Transverse colon (tissue), 4 donors: ENCODE results near the gene PAGE2B. TPM values are rescaled to one million over a fixed set of nuclear protein-coding genes. Genes with fewer than 3 reads are reported as not detected.
"Not testable (repeated sequence)": the region's sequence is repeated elsewhere in the genome, so short reads cannot be mapped to it uniquely, and the experiment has no call there.

Experiments used
- DNase-seq: peaks from one replicate; pipeline ENCODE4 v3.0.0-alpha.2; 2019
- H3K27ac ChIP-seq, 4 donors: fragments of 200-600 bp; sonication (generic); 2 replicates each; pipeline ENCODE4 v1.5.1; 2016 to 2018; ENCODE audit warnings: inconsistent platforms in 4 of 4
- H3K27me3 ChIP-seq: fragments of 200-600 bp; sonication (generic); 2 replicates; pipeline ENCODE4 v1.5.1; 2017; ENCODE audit warnings: inconsistent platforms
- H3K36me3 ChIP-seq, 4 donors: fragments of 200-600 bp; sonication (generic); 2 replicates each; pipeline ENCODE4 v1.5.1; 2017 to 2019; ENCODE audit warnings: inconsistent platforms in 4 of 4
- H3K4me1 ChIP-seq, 4 donors: fragments of 200-600 bp; sonication (generic); 2 replicates each; pipeline ENCODE4 v1.5.1; 2017 to 2020; ENCODE audit warnings: inconsistent platforms in 4 of 4
- H3K4me3 ChIP-seq, 4 donors: fragments of 200-600 bp; sonication (generic); 1 replicate in 1 of 4; 2 replicates in 3 of 4; pipeline versions ENCODE4 v1.5.1 to v1.6.1; 2017 to 2019; ENCODE audit warnings: inconsistent platforms in 4 of 4
- H3K9me3 ChIP-seq, 2 donors: fragments of 200-600 bp; sonication (generic); 2 replicates each; pipeline ENCODE4 v1.5.1; 2017 to 2019; ENCODE audit warnings: inconsistent platforms in 2 of 2
- EP300 ChIP-seq: sonication (generic); formaldehyde crosslinking; IDR thresholded peaks from one replicate; pipeline ENCODE4 v1.6.1; 2017; ENCODE audit warnings: antibody characterized with exemption, low read depth
- POLR2A ChIP-seq: fragments of 450-650 bp; IDR thresholded peaks from one replicate; pipeline ENCODE4 v1.6.1; 2016; ENCODE audit warnings: antibody characterized with exemption, mild to moderate bottlenecking, moderate library complexity
- POLR2AphosphoS5 ChIP-seq, 3 donors: sonication (generic); formaldehyde crosslinking; IDR thresholded peaks; one replicate each; pipeline ENCODE4 v1.6.1; 2016; ENCODE audit warnings: antibody characterized with exemption in 3 of 3
- WGBS, 2 donors: methylation state at CpG; one replicate each; pipeline ENCODE4 v1.1.5; 2018; ENCODE audit warnings: low coverage in 1 of 2; 5-methylcytosine and 5-hydroxymethylcytosine counted together
- in situ Hi-C, 4 donors: fragments of 200-750 bp; cut with MboI; loops; one replicate each; pipeline versions ENCODE4 v1.15.0 to v1.15.1; 2017; ENCODE audit warnings: low sequenced_read_pairs in 3 of 4, low pct_ligation_motif_present in 1 of 4, low pct_unique_long_range_greater_than_20kb in 1 of 4
- intact Hi-C: fragments of 100-400 bp; cut with DNase I; formaldehyde crosslinking; loops from one replicate; pipeline ENCODE4 v1.15.1; 2023; ENCODE audit warnings: low total_unique reads
- total RNA-seq, 4 donors: library from RNA; depleted of rRNA; stranded (reverse); fragments of >200 nt; gene quantifications; one replicate each; pipeline ENCODE4 v1.1.0, GENCODE V29; 2016
- TF ChIP-seq, protein P1 (sequence below), 5 experiments: fragments of 200-600 bp in 3 of 5; fragments of 450-650 bp in 2 of 5; sonication (generic) in 3 of 5; IDR thresholded peaks; 1 replicate in 2 of 5; 2 replicates in 3 of 5; pipeline ENCODE4 v1.5.1; 2016 to 2017; ENCODE audit warnings: antibody characterized with exemption in 5 of 5, inconsistent platforms in 3 of 5, mild to moderate bottlenecking in 2 of 5, moderate library complexity in 1 of 5

The PAGE2B gene
- total RNA-seq, 4 donors from 2014 or later, result 2.0 TPM; not detected in 3

DNA sequence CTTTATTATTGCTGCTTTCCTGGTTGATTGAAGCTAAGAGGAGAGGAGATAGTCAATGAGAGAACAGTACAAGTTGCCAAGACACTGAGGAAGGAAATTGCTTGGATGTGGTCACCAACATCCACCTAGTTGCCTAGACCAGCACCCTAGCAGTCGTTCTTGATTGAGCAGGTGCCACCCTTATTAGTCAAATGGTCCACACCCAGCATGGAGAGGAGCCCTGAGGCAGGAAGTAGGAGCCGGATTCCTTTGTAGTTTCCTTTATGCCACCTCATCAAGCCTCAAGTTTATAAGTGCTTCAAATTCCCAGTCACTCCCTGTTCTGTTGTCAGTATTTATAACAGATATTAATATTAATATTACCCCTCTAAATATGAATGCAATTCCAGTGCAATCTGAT lies 33.1 kb downstream of the PAGE2B start:
- Histone ChIP-seq H3K4me1 (no peaks in the 10 kb centered on the region), H3K4me3 (no peak overlapping the region), H3K36me3 (no peaks in the 10 kb centered on the region), H3K27ac (no peak overlapping the region), H3K27me3 (no peaks in the 10 kb centered on the region), H3K9me3 (no peaks in the 10 kb centered on the region)
- in situ Hi-C loops (no loop called here), intact Hi-C loops (no loop called here)
- TF ChIP-seq POLR2AphosphoS5 (IDR thresholded peaks at IDR 0.05), result no peak
- TF ChIP-seq, protein P1, sequence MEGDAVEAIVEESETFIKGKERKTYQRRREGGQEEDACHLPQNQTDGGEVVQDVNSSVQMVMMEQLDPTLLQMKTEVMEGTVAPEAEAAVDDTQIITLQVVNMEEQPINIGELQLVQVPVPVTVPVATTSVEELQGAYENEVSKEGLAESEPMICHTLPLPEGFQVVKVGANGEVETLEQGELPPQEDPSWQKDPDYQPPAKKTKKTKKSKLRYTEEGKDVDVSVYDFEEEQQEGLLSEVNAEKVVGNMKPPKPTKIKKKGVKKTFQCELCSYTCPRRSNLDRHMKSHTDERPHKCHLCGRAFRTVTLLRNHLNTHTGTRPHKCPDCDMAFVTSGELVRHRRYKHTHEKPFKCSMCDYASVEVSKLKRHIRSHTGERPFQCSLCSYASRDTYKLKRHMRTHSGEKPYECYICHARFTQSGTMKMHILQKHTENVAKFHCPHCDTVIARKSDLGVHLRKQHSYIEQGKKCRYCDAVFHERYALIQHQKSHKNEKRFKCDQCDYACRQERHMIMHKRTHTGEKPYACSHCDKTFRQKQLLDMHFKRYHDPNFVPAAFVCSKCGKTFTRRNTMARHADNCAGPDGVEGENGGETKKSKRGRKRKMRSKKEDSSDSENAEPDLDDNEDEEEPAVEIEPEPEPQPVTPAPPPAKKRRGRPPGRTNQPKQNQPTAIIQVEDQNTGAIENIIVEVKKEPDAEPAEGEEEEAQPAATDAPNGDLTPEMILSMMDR (IDR thresholded peaks at IDR 0.05), result no peak
- TF ChIP-seq EP300, result no peak
- 40 to 44% methylated on average over 1 to 2 of the region's 2 CpGs for WGBS, 2 donors
- DNase-seq, result no peak

DNA sequence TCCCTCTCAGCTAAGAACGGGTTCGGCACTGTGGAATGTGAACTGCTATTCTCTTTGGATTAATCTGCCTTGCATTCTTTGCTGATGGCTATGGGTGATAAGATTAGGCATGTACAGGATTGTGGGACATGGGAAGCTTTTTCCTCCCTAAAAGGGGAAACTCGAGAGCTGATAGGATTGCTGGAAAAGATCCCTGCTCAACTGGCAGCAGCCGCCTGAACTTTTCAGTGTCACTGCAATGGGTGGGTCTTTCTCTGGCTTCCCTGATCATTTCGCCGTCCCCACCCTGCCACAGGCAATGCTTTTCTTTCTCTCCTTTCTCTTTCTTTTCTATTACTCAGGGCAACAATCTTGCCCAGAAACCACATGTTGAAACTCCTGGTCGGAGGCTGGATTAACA lies 34.5 kb downstream of the PAGE2B start:
- intact Hi-C loops, result no loop called here

DNA sequence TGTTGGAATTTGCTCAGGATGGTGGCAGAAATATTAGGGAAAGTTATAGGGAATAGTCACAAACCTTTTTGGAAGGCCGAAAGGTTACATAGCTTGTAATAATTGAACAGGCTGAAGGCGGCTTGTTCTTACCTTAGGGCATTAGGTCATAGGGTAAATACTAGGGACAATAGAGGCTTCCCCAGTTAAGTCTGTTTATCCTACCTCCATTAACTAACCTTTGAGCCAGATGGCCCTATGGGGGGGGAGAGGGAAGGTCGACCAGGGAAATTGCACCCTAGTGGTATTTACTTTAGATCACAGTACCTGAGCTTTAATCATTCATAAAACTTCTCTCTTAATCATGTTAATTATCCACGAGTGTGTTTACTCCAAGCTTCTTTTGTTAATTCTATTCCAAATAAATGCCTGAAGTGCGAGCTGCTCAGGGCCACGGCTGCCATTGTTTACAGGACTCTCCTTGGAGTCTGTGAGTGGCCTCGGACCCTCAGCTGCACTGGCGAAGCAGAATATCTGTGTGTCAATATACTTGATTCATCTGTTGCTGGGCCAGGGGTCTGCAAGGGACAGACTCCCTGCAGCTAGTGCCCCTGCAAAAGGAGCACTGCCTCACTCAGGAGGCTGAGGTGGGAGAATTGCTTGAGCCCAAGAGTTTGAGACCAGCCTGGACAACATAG lies 36.9 kb downstream of the PAGE2B start:
- no peak overlapping the region for H3K4me3 ChIP-seq
- in situ Hi-C loops (no loop called here), intact Hi-C loops (no loop called here)
- WGBS, 2 donors, result 47 to 63% methylated on average over 3 to 8 of the region's 8 CpGs
- DNase-seq, result no peak
- H3K4me1 ChIP-seq, result no peaks in the 10 kb centered on the region
- H3K27ac ChIP-seq, result no peak overlapping the region
- TF ChIP-seq POLR2AphosphoS5 (IDR thresholded peaks at IDR 0.05) (no peak), POLR2A (no peak), EP300 (no peak)
- TF ChIP-seq, protein P1 (IDR thresholded peaks at IDR 0.05), result no peak
- no peaks in the 10 kb centered on the region for H3K36me3 ChIP-seq
- H3K9me3 ChIP-seq, result no peaks in the 10 kb centered on the region
- no peaks in the 10 kb centered on the region for H3K27me3 ChIP-seq

More for the DNA sequence above, 34.5 kb downstream of the PAGE2B start:
- Histone ChIP-seq H3K27ac (no peak overlapping the region), H3K4me1 (no peaks in the 10 kb centered on the region), H3K27me3 (no peaks in the 10 kb centered on the region), H3K36me3 (no peaks in the 10 kb centered on the region), H3K4me3 (no peak overlapping the region), H3K9me3 (no peaks in the 10 kb centered on the region)
- in situ Hi-C loops, result no loop called here
- no peak for TF ChIP-seq EP300
- TF ChIP-seq POLR2A, result no peak
- TF ChIP-seq, protein P1 (IDR thresholded peaks at IDR 0.05), result no peak
- no peak for TF ChIP-seq POLR2AphosphoS5 (IDR thresholded peaks at IDR 0.05)
- DNase-seq, result no peak
- 61% methylated on average over 6 of the region's 7 CpGs; no CpG with 5 or more reads in 1 of the 2 donors for WGBS, 2 donors

DNA sequence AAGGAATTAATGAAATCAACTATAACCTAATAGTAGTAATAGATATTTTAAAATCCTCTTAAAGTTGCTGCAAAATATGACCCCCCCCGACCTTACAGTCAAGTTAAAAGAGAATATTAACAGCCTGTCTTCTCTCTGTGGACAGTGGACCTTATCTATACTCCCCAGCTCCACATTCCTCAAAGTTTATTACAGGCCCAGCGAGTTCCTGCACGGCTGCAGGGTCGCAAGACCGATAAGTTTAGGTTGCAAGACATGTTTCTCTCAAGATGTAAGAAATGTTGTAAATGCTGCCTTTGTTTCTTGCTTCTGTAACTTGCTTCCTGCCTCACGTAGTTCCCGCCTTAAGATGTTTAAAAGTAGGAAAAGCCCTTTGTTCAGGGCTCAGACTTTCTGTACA lies 41.8 kb downstream of the PAGE2B start:
- H3K27ac ChIP-seq, H3K27me3 ChIP-seq, H3K9me3 ChIP-seq, in situ Hi-C loops, H3K36me3 ChIP-seq, DNase-seq, intact Hi-C loops, H3K4me1 ChIP-seq, H3K4me3 ChIP-seq: not testable (repeated sequence)
- 67% methylated on average over 4 to 7 of the region's 7 CpGs for WGBS, 2 donors

DNA sequence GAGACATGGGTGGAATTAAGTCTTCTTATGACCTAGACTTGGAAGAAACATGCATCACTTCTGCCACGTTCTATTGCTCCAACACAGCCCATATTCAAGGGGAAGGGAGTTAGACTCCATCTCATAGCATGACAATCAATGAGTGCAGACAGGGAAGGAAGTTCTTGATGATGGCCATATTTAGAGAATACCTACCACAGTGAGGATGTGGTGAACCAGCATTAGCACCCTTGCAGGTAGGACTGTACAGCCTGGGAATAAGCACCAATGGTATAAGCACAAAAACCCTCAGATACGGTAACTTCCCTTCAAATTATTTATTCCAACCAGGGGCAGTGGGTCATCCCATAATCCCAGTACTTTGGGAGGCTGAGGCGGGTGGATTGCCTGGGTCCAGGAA lies 43.7 kb downstream of the PAGE2B start:
- Histone ChIP-seq H3K9me3 (no peaks in the 10 kb centered on the region), H3K4me1 (no peaks in the 10 kb centered on the region), H3K27me3 (no peaks in the 10 kb centered on the region), H3K4me3 (no peak overlapping the region), H3K27ac (no peak overlapping the region), H3K36me3 (no peaks in the 10 kb centered on the region)
- 76% methylated on average over 3 of the region's 3 CpGs; no CpG with 5 or more reads in 1 of the 2 donors for WGBS, 2 donors
- in situ Hi-C loops (no loop called here), intact Hi-C loops (no loop called here)
- TF ChIP-seq EP300 (no peak), POLR2AphosphoS5 (IDR thresholded peaks at IDR 0.05) (no peak), POLR2A (no peak)
- TF ChIP-seq, protein P1 (IDR thresholded peaks at IDR 0.05), result no peak
- no peak for DNase-seq
